ENCODE data around the gene UNKL.
"Not testable (repeated sequence)": the region's sequence is repeated elsewhere in the genome, so short reads cannot be mapped to it uniquely, and the experiment has no call there.

UNKL gene

DNA sequence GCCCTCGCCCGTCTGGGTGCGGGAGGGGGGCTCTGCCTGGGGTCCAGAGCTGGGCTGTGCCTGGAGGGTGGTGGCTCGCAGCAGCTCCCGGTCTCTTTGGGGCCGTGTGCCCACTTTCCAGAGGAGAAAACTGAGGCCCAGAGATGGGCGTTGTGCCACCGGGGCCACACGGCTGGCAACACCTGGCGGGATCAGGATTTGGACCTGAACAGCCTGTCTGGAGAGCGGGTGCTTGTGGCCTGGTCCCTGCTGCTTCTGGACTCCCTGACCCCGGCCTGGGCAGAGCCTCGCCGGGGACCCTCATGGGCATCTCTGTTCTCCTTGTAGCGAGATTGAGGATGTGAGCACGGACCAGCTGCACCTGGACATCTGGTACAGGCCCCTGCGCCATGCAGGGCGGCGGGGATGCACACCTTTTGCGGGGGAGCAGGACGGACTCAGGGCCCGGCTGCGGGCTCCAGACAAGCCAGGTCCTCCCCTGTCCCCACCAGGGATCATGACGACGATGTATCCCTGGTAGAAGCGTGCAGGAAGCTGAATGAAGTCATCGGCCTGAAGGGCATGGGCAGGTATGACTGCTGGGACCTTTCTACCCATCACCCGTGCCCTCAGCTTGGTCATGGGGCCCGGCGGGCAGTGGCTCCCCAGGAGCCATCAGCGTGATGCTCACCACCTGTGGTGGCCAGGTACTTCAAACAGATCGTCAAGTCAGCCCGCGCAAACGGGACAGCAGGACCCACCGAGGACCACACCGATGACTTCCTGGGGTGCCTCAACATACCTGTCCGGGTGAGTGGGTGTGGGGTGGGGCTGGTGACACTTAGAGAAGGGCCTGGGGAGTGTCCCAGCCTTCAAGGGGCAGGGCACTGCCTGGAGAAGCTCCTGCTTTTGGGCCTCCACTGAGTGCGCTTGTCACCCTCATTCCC is 72.7 kb downstream of the UNKL start:
- DNase-seq (ENCODE audit: low read depth in 2 of 3, low spot score in 1 of 3), result no peak

GRCh38 chr16:1340730-1341494 is 73.6 kb downstream of the UNKL start:
- no peak for DNase-seq (ENCODE audit: low read depth in 2 of 3, low spot score in 1 of 3)

- no peak for DNase-seq (ENCODE audit: low read depth in 2 of 3, low spot score in 1 of 3)
Measured at GRCh38 chr16:1338855-1339675, 75.4 kb downstream of the UNKL start.

- no peak for DNase-seq (ENCODE audit: low read depth in 2 of 3, low spot score in 1 of 3)
Measured at GRCh38 chr16:1338119-1338730, 76.3 kb downstream of the UNKL start.

GRCh38 chr16:1337486-1337885 is 77.0 kb downstream of the UNKL start:
- DNase-seq (ENCODE audit: low read depth in 2 of 3, low spot score in 1 of 3), result no peak

- no peak for DNase-seq (ENCODE audit: low read depth in 2 of 3, low spot score in 1 of 3)
Measured at GRCh38 chr16:1336619-1337018, 77.9 kb downstream of the UNKL start.

DNA sequence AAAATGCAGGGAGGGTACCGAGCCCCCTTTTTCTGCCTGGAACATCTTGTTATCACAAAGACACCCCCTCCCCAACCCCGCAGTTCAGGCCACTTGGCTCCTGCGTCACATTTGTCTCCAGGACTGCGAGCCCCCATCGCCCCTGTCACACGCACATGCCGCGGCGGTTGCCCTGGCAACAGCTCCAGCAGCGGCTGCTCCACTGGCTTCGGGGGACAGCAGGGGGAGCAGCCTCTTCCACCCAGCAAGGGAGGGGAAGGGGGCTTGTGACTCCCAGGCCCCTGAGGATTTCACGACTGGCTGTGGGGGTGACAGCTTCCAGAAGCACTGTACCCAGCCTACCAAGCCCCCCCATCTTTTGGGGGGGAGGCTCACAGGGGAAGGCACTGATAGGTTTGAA is 78.5 kb downstream of the UNKL start:
- no peak for DNase-seq (ENCODE audit: low read depth in 2 of 3, low spot score in 1 of 3)

DNA sequence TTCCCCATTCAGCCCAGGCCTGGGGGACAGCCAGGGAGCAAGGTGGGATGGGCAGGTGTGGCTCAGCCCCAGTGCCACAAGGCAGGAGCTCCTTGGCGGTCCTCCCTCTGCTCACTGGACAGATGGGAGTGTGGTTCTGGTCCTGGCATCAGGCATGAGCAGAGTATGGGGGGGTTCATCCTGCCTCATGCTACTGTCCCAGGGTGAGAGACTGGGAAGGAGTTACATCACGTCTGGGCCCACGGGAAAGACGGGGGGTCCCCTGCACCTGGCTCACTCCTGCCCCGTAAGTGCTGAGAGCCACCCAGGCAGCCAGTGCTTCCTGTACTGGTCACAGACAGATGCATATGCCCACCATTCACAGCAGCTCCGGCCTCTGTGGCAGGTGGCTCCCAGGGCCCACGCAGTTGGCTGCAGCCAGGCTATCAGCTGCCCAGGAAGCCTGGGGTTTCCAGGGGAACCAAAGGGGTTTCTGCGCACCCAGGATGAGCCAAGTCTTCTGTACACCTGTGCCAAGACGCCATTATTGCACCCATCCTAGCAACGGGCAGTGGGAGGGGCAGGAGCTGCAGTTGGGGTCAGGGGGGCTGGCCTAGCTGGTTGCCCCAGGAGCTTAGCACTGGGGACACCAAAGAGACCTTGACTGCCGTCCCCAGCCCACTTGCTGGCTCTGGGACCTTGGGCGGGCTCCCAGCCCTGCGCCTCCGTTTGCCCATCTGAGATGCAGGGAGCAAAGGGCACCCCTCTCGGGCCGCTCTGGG is 79.1 kb downstream of the UNKL start:
- no peak for DNase-seq (ENCODE audit: low read depth in 2 of 3, low spot score in 1 of 3)

GRCh38 chr16:1334739-1335138 is 79.8 kb downstream of the UNKL start:
- no peak for DNase-seq (ENCODE audit: low read depth in 2 of 3, low spot score in 1 of 3)

DNA sequence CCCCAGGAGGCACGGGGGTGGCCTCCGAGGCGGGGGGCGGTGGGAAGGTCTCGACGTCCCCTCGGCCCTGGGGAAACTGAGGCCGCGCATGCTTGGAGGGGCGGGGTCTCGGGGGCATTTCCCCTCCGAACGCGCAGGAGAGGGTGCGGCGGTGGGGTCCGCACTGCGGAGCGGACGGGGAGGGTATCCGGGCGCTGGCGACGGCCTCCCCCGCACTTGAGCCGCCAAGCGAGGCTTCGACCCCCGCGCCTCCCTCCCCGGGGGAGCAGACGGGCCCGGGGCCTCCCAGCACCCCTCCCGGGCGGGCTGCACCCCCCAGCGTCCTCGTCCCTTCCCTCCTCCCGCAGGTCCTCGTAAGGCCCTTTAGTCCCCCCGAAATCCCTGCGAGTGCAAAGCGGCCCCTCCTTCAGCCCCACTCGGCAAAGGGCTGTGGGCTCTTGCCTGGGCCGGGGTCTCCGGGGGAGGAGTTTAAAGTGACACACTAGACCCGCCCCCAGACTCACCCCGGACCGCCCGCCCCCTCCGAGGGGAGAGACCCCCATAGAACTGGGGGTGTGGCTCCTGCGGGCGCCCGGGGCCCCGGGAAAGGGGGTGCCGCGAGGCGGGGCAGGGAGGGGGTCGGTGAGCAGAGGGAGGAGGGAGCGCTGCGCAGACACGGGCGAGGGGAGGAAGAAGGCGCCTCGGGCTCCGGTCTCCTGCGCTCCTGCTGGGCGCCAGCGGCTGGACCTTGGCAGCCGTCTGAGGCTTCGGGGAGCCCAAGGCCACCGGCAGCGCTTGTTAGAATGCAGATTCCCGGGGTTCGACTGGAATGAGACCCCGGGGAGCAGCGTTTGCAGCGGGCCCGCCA is 80.4 kb downstream of the UNKL start:
- DNase-seq (ENCODE audit: low read depth in 2 of 3, low spot score in 1 of 3), result no peak

DNA sequence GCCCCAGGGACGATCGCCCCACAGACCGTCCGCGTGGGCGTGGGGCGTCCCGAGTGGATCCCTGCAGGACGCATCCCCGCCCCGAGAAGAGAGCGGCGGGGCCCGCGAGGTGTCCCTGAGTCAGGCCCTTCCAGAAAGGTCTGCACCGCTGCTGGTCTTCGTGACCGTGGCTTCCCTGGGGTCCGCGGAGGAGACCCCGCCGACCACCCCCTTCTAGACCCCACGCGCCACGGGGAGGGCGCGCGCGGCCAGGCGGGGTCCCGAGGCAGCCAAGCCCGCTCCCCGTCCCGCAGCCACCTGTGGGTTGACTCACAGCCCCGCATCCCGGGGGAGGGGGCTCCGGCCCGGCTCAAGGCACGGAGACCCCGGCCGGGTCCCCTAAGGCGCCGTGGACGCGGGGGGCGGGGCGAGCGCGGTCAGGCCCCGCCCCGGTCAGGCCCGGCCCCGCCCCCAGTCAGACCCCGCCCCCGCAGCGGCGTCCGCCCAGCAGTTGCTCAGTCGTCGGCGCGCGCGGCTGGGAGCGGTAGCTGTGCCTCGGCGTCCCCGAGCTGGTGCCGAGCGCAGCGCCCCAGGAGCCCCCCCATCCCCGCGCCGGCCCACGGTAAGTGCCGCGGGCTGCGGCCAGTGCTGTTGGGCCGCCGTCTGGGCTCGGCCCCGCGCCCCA is 81.2 kb downstream of the UNKL start, which contains the start of gene BAIAP3:
TSS of gene BAIAP3 (plus strand) at position 497 of the 664 bp plus-strand sequence. CDS start 4,905 bp downstream, outside the sequence.
- DNase-seq (ENCODE audit: low read depth in 2 of 3, low spot score in 1 of 3), result peak in 1 of 3 donors; percentile 41

- DNase-seq (ENCODE audit: low read depth in 2 of 3, low spot score in 1 of 3), result no peak
Measured at GRCh38 chr16:1332618-1333148, 81.8 kb downstream of the UNKL start.

DNA sequence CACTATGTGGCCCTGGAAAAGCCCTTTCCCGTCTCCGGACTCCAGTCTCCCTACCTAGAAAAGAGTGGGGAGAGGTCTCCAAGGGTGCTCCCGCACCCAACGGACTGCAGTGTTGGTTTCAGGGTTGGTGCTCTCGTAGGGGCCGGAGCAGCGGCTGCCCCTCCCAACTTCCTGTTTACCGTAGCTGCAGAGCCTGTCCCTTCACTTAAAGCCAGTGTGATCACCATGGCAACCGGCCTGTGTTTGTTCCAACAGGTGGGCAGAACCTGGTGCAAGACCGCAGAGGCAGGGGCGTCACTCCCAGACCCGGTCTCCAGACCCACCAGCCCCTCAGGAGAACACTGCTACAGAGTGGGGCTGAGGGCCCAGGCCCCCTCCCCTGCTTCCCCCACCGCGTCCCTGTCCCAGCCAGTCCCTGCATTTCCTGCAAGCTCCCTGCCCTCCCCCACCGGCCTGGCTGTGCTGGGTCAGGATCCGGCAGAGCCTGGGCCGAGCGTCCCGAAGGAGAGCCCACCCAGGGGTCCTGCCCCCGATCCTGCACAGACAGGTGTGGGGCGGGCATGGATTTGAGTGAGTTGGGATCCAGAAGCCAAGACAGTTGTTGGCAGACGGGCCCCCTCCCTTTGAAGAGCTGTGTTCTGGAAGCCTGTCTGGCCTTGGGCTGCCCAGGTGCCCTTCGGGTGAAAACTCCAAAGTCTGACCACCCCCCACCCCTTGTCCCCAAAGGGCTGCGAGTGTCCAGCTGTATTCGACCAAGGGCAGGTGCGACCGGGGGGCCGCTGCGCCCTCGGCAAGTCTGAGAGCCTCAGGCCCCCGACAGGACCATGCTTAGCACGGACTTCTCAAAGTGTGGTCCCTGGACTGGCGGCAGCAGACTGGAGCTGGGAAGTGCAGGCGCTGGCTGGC is 82.5 kb downstream of the UNKL start:
- DNase-seq (ENCODE audit: low read depth in 2 of 3, low spot score in 1 of 3), result no peak

GRCh38 chr16:1330931-1331711 is 83.4 kb downstream of the UNKL start:
- no peak for DNase-seq (ENCODE audit: low read depth in 2 of 3, low spot score in 1 of 3)

DNA sequence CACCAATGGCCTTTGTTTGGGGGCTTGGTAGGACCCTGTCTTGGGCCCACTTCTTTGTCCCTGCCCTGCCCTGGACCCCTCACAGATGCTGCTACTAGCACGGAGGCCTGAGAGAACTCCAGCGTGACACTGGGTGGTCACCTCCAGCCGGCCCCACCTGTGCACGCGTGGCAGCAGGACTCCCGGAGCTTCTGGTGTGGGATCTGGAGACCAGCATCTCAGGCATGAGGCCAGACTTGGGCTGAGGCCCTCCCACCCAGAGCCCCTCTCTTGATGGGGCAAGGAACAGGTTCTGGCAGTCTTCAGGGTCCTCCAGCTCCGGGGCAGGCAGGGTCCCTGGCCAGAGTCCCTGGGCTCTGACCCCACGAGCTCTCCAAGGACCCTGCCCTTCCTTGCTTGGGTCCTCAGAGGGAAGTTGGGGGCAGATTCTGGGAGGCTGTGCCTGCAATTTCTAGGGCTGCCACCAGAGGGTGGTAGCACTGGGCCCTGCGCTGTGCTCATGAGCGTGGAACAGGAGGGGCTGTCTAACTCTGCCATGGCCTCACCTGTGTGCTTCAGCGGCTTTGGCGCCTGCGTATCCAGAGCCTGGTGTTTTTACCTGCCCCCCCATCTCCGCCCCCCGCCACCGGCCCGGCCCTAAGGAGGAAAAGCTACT is 84.1 kb downstream of the UNKL start:
- DNase-seq (ENCODE audit: low read depth in 2 of 3, low spot score in 1 of 3), result no peak

DNA sequence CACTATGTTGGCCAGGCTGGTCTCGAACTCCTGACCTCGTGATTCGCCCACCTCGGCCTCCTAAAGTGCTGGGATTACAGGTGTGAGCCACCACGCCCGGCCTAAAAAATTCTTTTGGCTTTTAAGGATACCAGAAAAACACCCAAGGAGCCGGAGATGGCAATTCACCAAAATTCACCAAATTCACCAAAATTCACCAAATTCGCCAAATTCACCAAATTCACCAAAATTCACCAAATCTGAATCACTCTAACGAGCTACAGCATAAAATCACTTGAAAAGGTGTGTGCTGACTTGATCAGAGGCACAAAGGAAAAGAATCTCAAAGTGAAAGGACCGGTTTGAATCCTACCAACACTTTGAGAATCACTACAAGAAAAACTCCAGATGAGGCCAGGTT is 85.5 kb downstream of the UNKL start:
- not testable (repeated sequence) for DNase-seq (ENCODE audit: low read depth in 2 of 3, low spot score in 1 of 3)

All from stimulated activated CD4-positive, alpha-beta T cell treated with anti-CD3 and anti-CD28 coated beads, Interleukin-12 subunit alpha, Interleukin-12 subunit beta, amount 100 ng/mL, for 48 hours (primary cell).